Testis (tissue), 3 donors: ENCODE measurements around the gene MAGI2. TPM values are rescaled to one million over a fixed set of nuclear protein-coding genes. Genes with fewer than 3 reads are reported as not detected.
A peak's percentile ranks its signal among the peaks of the same experiment; 100 is the strongest.

ENCODE experiments used
- DNase-seq: peaks from one replicate; pipeline ENCODE4 v3.0.0-alpha.2; 2019
- H3K27ac ChIP-seq, 2 donors: fragments of 200-600 bp; sonication (generic); one replicate each; pipeline ENCODE4 v1.5.1; 2019
- H3K27me3 ChIP-seq: fragments of 200-600 bp; sonication (generic); one replicate; pipeline ENCODE4 v1.5.1; 2019
- H3K36me3 ChIP-seq: fragments of 200-600 bp; sonication (generic); one replicate; pipeline ENCODE4 v1.5.1; 2017; ENCODE audit warnings: low read depth; ENCODE audit errors: missing control alignments
- H3K4me1 ChIP-seq: fragments of 200-600 bp; sonication (generic); one replicate; pipeline ENCODE4 v1.5.1; 2019
- H3K4me3 ChIP-seq, 2 donors: fragments of 200-600 bp; sonication (generic); one replicate each; pipeline ENCODE4 v1.5.1; 2017 to 2019
- H3K9me3 ChIP-seq: fragments of 200-600 bp; sonication (generic); one replicate; pipeline ENCODE4 v1.5.1; 2017
- CTCF ChIP-seq, 3 experiments: fragments of 450-650 bp in 2 of 3; fragments of 200-600 bp in 1 of 3; sonication (generic) in 1 of 3; IDR thresholded peaks; one replicate each; pipeline ENCODE4 v1.5.1; 2016 to 2019; ENCODE audit warnings: antibody characterized with exemption in 3 of 3, mild to moderate bottlenecking in 2 of 3, moderate library complexity in 1 of 3
- POLR2A ChIP-seq: fragments of 450-650 bp; IDR thresholded peaks from one replicate; pipeline ENCODE4 v1.6.1; 2017; ENCODE audit warnings: antibody characterized with exemption, mild to moderate bottlenecking, moderate library complexity
- WGBS, 2 donors: methylation state at CpG; one replicate each; pipeline ENCODE4 v1.1.5; 2018; 5-methylcytosine and 5-hydroxymethylcytosine counted together
- intact Hi-C: fragments of 100-400 bp; cut with DNase I; formaldehyde crosslinking; loops from one replicate; pipeline ENCODE4 v1.15.1; 2023; ENCODE audit warnings: low total_unique reads
- polyA plus RNA-seq: library from polyadenylated mRNA; stranded (reverse); fragments of 350-450 nt; fragmentation: Illumina TruSeq; extraction: RNeasy Lipid Tissue Mini Kit (QIAGEN cat#74804); gene quantifications from one replicate; pipeline ENCODE4 v1.2.3, GENCODE V29; 2014; ENCODE audit warnings: low read depth, low replicate concordance; ENCODE audit not compliant: insufficient read depth
- total RNA-seq, 2 donors: library from RNA; depleted of rRNA; stranded (reverse); fragments of >200 nt; gene quantifications; one replicate each; pipeline ENCODE4 v1.2.3, GENCODE V29; 2016

Gene MAGI2
- total and polyA plus RNA-seq, 3 donors from 2014 or later: 11.2 to 13.1 (median 12.4) TPM

GRCh38 chr7:78134774-78135173 lies 1318.7 kb downstream of the MAGI2 start:
- intact Hi-C loops: no loop called here
- H3K27me3 ChIP-seq: no peaks in the 10 kb centered on the region
- H3K4me3 ChIP-seq: no peak overlapping the region
- DNase-seq: no peak
- no peak overlapping the region for H3K27ac ChIP-seq
- H3K36me3 ChIP-seq: no peaks in the 10 kb centered on the region
- H3K9me3 ChIP-seq: no peaks in the 10 kb centered on the region
- no peaks in the 10 kb centered on the region for H3K4me1 ChIP-seq
- 87 to 88% methylated on average over 7 to 11 of the region's 11 CpGs for WGBS, 2 donors
- TF ChIP-seq CTCF (IDR thresholded peaks at IDR 0.05): no peak
- no peak for TF ChIP-seq POLR2A

GRCh38 chr7:78134256-78134655 lies 1319.2 kb downstream of the MAGI2 start:
- H3K27me3 ChIP-seq: no peaks in the 10 kb centered on the region
- 42 to 69% methylated on average over 2 of the region's 2 CpGs for WGBS, 2 donors
- peak; percentile 19 to 43 (median 37) for TF ChIP-seq CTCF (IDR thresholded peaks at IDR 0.05)
- TF ChIP-seq POLR2A: no peak
- no peak overlapping the region for H3K4me3 ChIP-seq
- H3K9me3 ChIP-seq: no peaks in the 10 kb centered on the region
- H3K4me1 ChIP-seq: no peaks in the 10 kb centered on the region
- DNase-seq: no peak
- intact Hi-C loops: no loop called here
- H3K27ac ChIP-seq: no peak overlapping the region
- H3K36me3 ChIP-seq: no peaks in the 10 kb centered on the region

GRCh38 chr7:78130446-78131215 lies 1322.8 kb downstream of the MAGI2 start:
- intact Hi-C loops: no loop called here
- H3K4me3 ChIP-seq: no peak overlapping the region
- no peak for TF ChIP-seq CTCF (IDR thresholded peaks at IDR 0.05)
- no peaks in the 10 kb centered on the region for H3K36me3 ChIP-seq
- DNase-seq: no peak
- H3K9me3 ChIP-seq: no peaks in the 10 kb centered on the region
- H3K27ac ChIP-seq: no peak overlapping the region
- H3K4me1 ChIP-seq: no peaks in the 10 kb centered on the region
- no peaks in the 10 kb centered on the region for H3K27me3 ChIP-seq
- 66 to 67% methylated on average over 5 of the region's 5 CpGs for WGBS, 2 donors

GRCh38 chr7:78129865-78130264 lies 1323.6 kb downstream of the MAGI2 start:
- DNase-seq: no peak
- intact Hi-C loops: no loop called here
- no peak for TF ChIP-seq POLR2A
- no peak for TF ChIP-seq CTCF (IDR thresholded peaks at IDR 0.05)
- Histone ChIP-seq H3K27ac (no peak overlapping the region), H3K4me1 (no peaks in the 10 kb centered on the region), H3K36me3 (no peaks in the 10 kb centered on the region), H3K27me3 (no peaks in the 10 kb centered on the region), H3K4me3 (no peak overlapping the region), H3K9me3 (no peaks in the 10 kb centered on the region)
- WGBS, 2 donors: 94 to 100% methylated on average over 4 of the region's 4 CpGs

- no peak for DNase-seq
- intact Hi-C loops: no loop called here
- Histone ChIP-seq H3K4me3 (no peak overlapping the region), H3K4me1 (no peaks in the 10 kb centered on the region), H3K27ac (no peak overlapping the region), H3K36me3 (no peaks in the 10 kb centered on the region), H3K27me3 (no peaks in the 10 kb centered on the region), H3K9me3 (no peaks in the 10 kb centered on the region)
- TF ChIP-seq POLR2A: no peak
- 67 to 79% methylated on average over 5 to 7 of the region's 7 CpGs for WGBS, 2 donors
Measured at GRCh38 chr7:78127009-78127408, 1326.5 kb downstream of the MAGI2 start.
